Coronary artery (tissue), 2 donors: Measurements from ENCODE around the gene NFYB.

Source experiments
- DNase-seq: peaks from one replicate; pipeline ENCODE4 v3.0.0-alpha.2; 2017; ENCODE audit warnings: low spot score
- H3K27ac ChIP-seq, 2 donors: fragments of 200-600 bp; sonication (generic); one replicate each; pipeline ENCODE4 v1.5.1; 2016 to 2019
- H3K4me3 ChIP-seq: fragments of 200-600 bp; sonication (generic); 2 replicates; pipeline ENCODE4 v1.5.1; 2016; ENCODE audit warnings: mild to moderate bottlenecking, moderate library complexity
- CTCF ChIP-seq: fragments of 200-600 bp; sonication (generic); IDR thresholded peaks from one replicate; pipeline ENCODE4 v1.5.1; 2019; ENCODE audit warnings: antibody characterized with exemption

The NFYB gene

GRCh38 chr12:104133321-104133720 is 4.7 kb downstream of the NFYB start:
- Histone ChIP-seq H3K27ac (no peak overlapping the region), H3K4me3 (no peak overlapping the region)
- no peak for DNase-seq
- TF ChIP-seq CTCF: no peak

GRCh38 chr12:104132351-104132956 is 5.6 kb downstream of the NFYB start:
- no peak for DNase-seq
- no peak for TF ChIP-seq CTCF
- H3K4me3 ChIP-seq: peak overlapping the region; percentile 10
- no peak overlapping the region for H3K27ac ChIP-seq

GRCh38 chr12:104131609-104132008 is 6.4 kb downstream of the NFYB start:
- no peak overlapping the region for H3K27ac ChIP-seq
- no peak for DNase-seq
- TF ChIP-seq CTCF: no peak
- H3K4me3 ChIP-seq: peak overlapping the region; percentile 11

- no peak for TF ChIP-seq CTCF
- no peak for DNase-seq
- Histone ChIP-seq H3K27ac (no peak overlapping the region), H3K4me3 (peak overlapping the region; percentile 8)
Measured at GRCh38 chr12:104130760-104131159, 7.2 kb downstream of the NFYB start.

GRCh38 chr12:104126548-104126947 is 11.5 kb downstream of the NFYB start:
- Histone ChIP-seq H3K4me3 (no peak overlapping the region), H3K27ac (no peak overlapping the region)
- no peak for TF ChIP-seq CTCF
- no peak for DNase-seq

GRCh38 chr12:104122298-104122697 is 15.7 kb downstream of the NFYB start:
- no peak overlapping the region for H3K27ac ChIP-seq

More at GRCh38 chr12:104122298-104122697, 15.7 kb downstream of the NFYB start:
- no peak for DNase-seq
- no peak overlapping the region for H3K4me3 ChIP-seq
- TF ChIP-seq CTCF: no peak
